Measurements from ENCODE around the gene MYCBPAP.

Gene MYCBPAP

GRCh38 chr17:50541402-50541715, 33.1 kb downstream of the MYCBPAP start:
- no peak overlapping the region for H2AFZ ChIP-seq (ENCODE audit: low read length)
- no peak overlapping the region for H3K27ac ChIP-seq (ENCODE audit: low read depth, low read length, poor library complexity, severe bottlenecking)

GRCh38 chr17:50541716-50542688, 33.8 kb downstream of the MYCBPAP start:
- Histone ChIP-seq H3K36me3 (ENCODE audit: insufficient read depth, low read length) (no peaks in the 10 kb centered on the region), H3K9me3 (ENCODE audit: low read length) (no peaks in the 10 kb centered on the region), H3K9ac (ENCODE audit: low read length) (peak overlapping the region; percentile 52; the same call in 1 of the 2 replicates), H3K27ac (ENCODE audit: low read depth, low read length, poor library complexity, severe bottlenecking) (no peak overlapping the region), H3K4me1 (ENCODE audit: insufficient read depth, low read length, severe bottlenecking) (peaks cover 10% of the 10 kb centered on the region), H3F3A (ENCODE audit: insufficient read depth, low read length) (no peaks in the 10 kb centered on the region), H3K27me3 (ENCODE audit: insufficient read depth, low read length) (peaks cover 8% of the 10 kb centered on the region; the same call in 1 of the 2 replicates), H3K9me2 (ENCODE audit: low read depth, low read length) (no peaks in the 10 kb centered on the region), H3K4me3 (ENCODE audit: low read depth, low read length, poor library complexity, severe bottlenecking) (peak overlapping the region; percentile 67), H4K20me1 (ENCODE audit: insufficient read depth, low read length) (no peaks in the 10 kb centered on the region), H2AFZ (ENCODE audit: low read length) (peak overlapping the region; percentile 50), H3K4me2 (ENCODE audit: low read length) (peak overlapping the region; percentile 90), H3K79me2 (ENCODE audit: insufficient read depth, low read length) (no peaks in the 10 kb centered on the region)
- TF ChIP-seq EZH2 (IDR thresholded peaks at IDR 0.05; ENCODE audit: borderline replicate concordance, low read length) (no peak), CTCF (IDR thresholded peaks at IDR 0.05; ENCODE audit: low read length) (peak; percentile 35; the same call in 1 of the 2 replicates)

More at GRCh38 chr17:50541402-50541715, 33.1 kb downstream of the MYCBPAP start:
- Histone ChIP-seq H3K27me3 (ENCODE audit: insufficient read depth, low read length) (peaks cover 8% of the 10 kb centered on the region; the same call in 1 of the 2 replicates), H3K9me2 (ENCODE audit: low read depth, low read length) (no peaks in the 10 kb centered on the region), H3K4me2 (ENCODE audit: low read length) (peak overlapping the region; percentile 90), H3F3A (ENCODE audit: insufficient read depth, low read length) (no peaks in the 10 kb centered on the region), H3K4me3 (ENCODE audit: low read depth, low read length, poor library complexity, severe bottlenecking) (peak overlapping the region; percentile 67), H3K36me3 (ENCODE audit: insufficient read depth, low read length) (no peaks in the 10 kb centered on the region), H4K20me1 (ENCODE audit: insufficient read depth, low read length) (no peaks in the 10 kb centered on the region), H3K4me1 (ENCODE audit: insufficient read depth, low read length, severe bottlenecking) (peaks cover 10% of the 10 kb centered on the region), H3K9ac (ENCODE audit: low read length) (peak overlapping the region; percentile 52; the same call in 1 of the 2 replicates), H3K9me3 (ENCODE audit: low read length) (no peaks in the 10 kb centered on the region), H3K79me2 (ENCODE audit: insufficient read depth, low read length) (no peaks in the 10 kb centered on the region)
- no peak for TF ChIP-seq CTCF (IDR thresholded peaks at IDR 0.05; ENCODE audit: low read length)
- no peak for TF ChIP-seq EZH2 (IDR thresholded peaks at IDR 0.05; ENCODE audit: borderline replicate concordance, low read length)

GRCh38 chr17:50542795-50543774, 34.8 kb downstream of the MYCBPAP start:
- H3K9ac ChIP-seq (ENCODE audit: low read length), result peak overlapping the region; percentile 52; the same call in 1 of the 2 replicates
- H4K20me1 ChIP-seq (ENCODE audit: insufficient read depth, low read length), result no peaks in the 10 kb centered on the region
- peak overlapping the region; percentile 50; the same call in 1 of the 2 replicates for H2AFZ ChIP-seq (ENCODE audit: low read length)
- H3K27ac ChIP-seq (ENCODE audit: low read depth, low read length, poor library complexity, severe bottlenecking), result no peak overlapping the region
- TF ChIP-seq CTCF (IDR thresholded peaks at IDR 0.05; ENCODE audit: low read length) (no peak), EZH2 (IDR thresholded peaks at IDR 0.05; ENCODE audit: borderline replicate concordance, low read length) (no peak)
- H3K79me2 ChIP-seq (ENCODE audit: insufficient read depth, low read length), result no peaks in the 10 kb centered on the region
- no peaks in the 10 kb centered on the region for H3K9me2 ChIP-seq (ENCODE audit: low read depth, low read length)
- peaks cover under 1% of the 10 kb centered on the region; the same call in 1 of the 2 replicates for H3K27me3 ChIP-seq (ENCODE audit: insufficient read depth, low read length)
- H3K4me2 ChIP-seq (ENCODE audit: low read length), result peak overlapping the region; percentile 90; the same call in 1 of the 2 replicates
- H3K9me3 ChIP-seq (ENCODE audit: low read length), result no peaks in the 10 kb centered on the region
- peak overlapping the region; percentile 67 for H3K4me3 ChIP-seq (ENCODE audit: low read depth, low read length, poor library complexity, severe bottlenecking)
- no peaks in the 10 kb centered on the region for H3F3A ChIP-seq (ENCODE audit: insufficient read depth, low read length)
- no peaks in the 10 kb centered on the region for H3K36me3 ChIP-seq (ENCODE audit: insufficient read depth, low read length)
- peaks cover 16% of the 10 kb centered on the region for H3K4me1 ChIP-seq (ENCODE audit: insufficient read depth, low read length, severe bottlenecking)
